Endodermal cell (in vitro differentiated cells): ENCODE data around the gene SPAG9. TPM values are rescaled to one million over a fixed set of nuclear protein-coding genes. Genes with fewer than 3 reads are reported as not detected.
A peak's percentile ranks its signal among the peaks of the same experiment; 100 is the strongest.

Experiments used
- DNase-seq: peaks from one replicate; pipeline ENCODE4 v3.0.0-alpha.2; 2017
- H3K27ac ChIP-seq: 2 replicates; pipeline ENCODE4 v1.5.1; 2013; ENCODE audit warnings: mild to moderate bottlenecking, low read depth, low read length, moderate library complexity
- H3K27me3 ChIP-seq: 2 replicates; pipeline ENCODE4 v1.6.1; 2013; ENCODE audit warnings: mild to moderate bottlenecking, low read length, moderate library complexity; ENCODE audit not compliant: insufficient read depth, control insufficient read depth, poor library complexity, severe bottlenecking
- H3K36me3 ChIP-seq: 2 replicates; pipeline ENCODE4 v1.7.0; 2013; ENCODE audit warnings: mild to moderate bottlenecking, low read length, moderate library complexity; ENCODE audit not compliant: control insufficient read depth, insufficient read depth
- H3K4me1 ChIP-seq: one replicate; pipeline ENCODE4 v1.7.0; 2013; ENCODE audit warnings: low read length; ENCODE audit not compliant: control insufficient read depth, insufficient read depth
- H3K4me3 ChIP-seq: 2 replicates; pipeline ENCODE4 v1.5.1; 2013; ENCODE audit warnings: mild to moderate bottlenecking, low read length, moderate library complexity
- H3K9ac ChIP-seq: 2 replicates; pipeline ENCODE4 v1.6.1; 2013; ENCODE audit warnings: mild to moderate bottlenecking, low read length, moderate library complexity; ENCODE audit not compliant: poor library complexity, severe bottlenecking; ENCODE audit errors: extremely low read depth
- H3K9me3 ChIP-seq: 2 replicates; pipeline ENCODE4 v1.6.1; 2013; ENCODE audit warnings: mild to moderate bottlenecking, low read length, moderate library complexity; ENCODE audit not compliant: control insufficient read depth
- H3K27ac Mint-ChIP-seq: 2 replicates; pipeline ENCODE4 v1.8.0; 2020; ENCODE audit warnings: mixed read lengths
- H3K27me3 Mint-ChIP-seq: 2 replicates; pipeline ENCODE4 v1.8.0; 2021; ENCODE audit warnings: mild to moderate bottlenecking, mixed read lengths; ENCODE audit not compliant: insufficient read depth
- H3K36me3 Mint-ChIP-seq: 2 replicates; pipeline ENCODE4 v1.8.0; 2020; ENCODE audit warnings: low read depth, mixed read lengths
- H3K4me1 Mint-ChIP-seq: 2 replicates; pipeline ENCODE4 v1.8.0; 2020; ENCODE audit warnings: mixed read lengths
- H3K4me3 Mint-ChIP-seq: 2 replicates; pipeline ENCODE4 v1.8.0; 2020; ENCODE audit warnings: mild to moderate bottlenecking, moderate library complexity, mixed read lengths
- H3K9me3 Mint-ChIP-seq: 2 replicates; pipeline ENCODE4 v1.8.0; 2020; ENCODE audit warnings: mild to moderate bottlenecking, mixed read lengths
- WGBS, 2 experiments: methylation state at CpG; one replicate each; pipeline versions ENCODE4 v1.1.5 to v1.1.7; 2013; ENCODE audit warnings: missing lambda C conversion rate in 2 of 2, mixed read lengths in 1 of 2; ENCODE audit not compliant: insufficient coverage in 1 of 2, insufficient read length in 1 of 2; 5-methylcytosine and 5-hydroxymethylcytosine counted together
- total RNA-seq, 2 donors: library from RNA; stranded (reverse); fragmentation: NEBNext Ultra II Directional in 1 of 2; extraction: Animal tissue kit (Norgen Biotek cat#: 25700) in 1 of 2; gene quantifications; 2 replicates in 1 of 2; 3 replicates in 1 of 2; pipeline ENCODE4 v1.2.1, GENCODE V29; 2021
- TF ChIP-seq, protein P1 (sequence below): fragments of 200-600 bp; sonication (generic); conservative IDR thresholded peaks from 2 replicates; pipeline ENCODE4 v1.5.0; 2021; ENCODE audit warnings: antibody characterized with exemption, mild to moderate bottlenecking

SPAG9 gene
- total RNA-seq, 2 donors from 2014 or later: 64.8 to 77.7 TPM

DNA sequence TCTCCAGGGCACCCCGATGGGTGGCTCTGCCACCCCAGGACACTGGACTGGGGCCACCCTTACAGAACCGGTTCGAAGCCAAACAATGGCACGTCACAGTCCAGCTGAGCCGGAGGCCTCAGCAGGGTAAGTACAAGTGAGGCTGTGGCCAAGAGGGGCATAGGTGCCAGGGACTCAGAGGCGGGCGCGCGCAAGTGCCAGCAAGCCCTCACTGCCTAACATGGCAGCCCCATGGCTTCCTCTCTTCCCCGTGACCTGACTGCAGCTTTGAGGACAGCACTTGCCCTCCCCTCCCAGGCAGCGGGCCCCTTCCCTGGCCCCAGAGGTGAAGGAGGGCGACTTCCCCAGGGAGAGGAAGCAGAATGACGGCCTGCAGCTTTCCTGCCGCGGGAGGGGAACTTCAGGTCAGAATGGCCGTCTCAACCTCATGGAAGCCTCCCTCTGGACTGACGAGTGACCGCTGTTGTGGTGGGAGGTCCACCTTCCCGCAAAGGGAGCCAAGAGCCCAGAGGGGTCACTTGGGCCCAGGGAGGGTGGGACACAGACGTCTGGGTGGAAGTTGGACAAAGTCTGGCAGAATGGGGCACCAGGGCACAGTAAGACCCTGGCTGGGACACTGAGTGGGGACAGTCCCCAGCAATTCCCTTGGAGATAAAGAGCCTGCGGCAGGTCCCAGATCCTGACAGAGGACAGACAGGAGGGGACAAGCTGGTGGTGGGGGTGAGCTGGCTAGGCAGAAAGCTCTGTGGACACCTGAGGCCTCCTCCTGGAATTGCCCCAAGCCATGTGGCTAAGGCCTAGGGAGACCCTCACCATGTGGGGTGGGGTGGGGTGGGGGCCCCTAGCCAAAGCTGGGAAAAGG lies 202.4 kb downstream of the SPAG9 start:
- Mint-ChIP-seq H3K27ac (no peak overlapping the region), H3K9me3 (no peaks in the 10 kb centered on the region), H3K4me1 (peaks cover 33% of the 10 kb centered on the region), H3K27me3 (peaks cover 2% of the 10 kb centered on the region), H3K4me3 (no peak overlapping the region), H3K36me3 (no peaks in the 10 kb centered on the region)
- Histone ChIP-seq H3K9me3 (no peaks in the 10 kb centered on the region), H3K27ac (peak overlapping the region; percentile 11), H3K36me3 (no peaks in the 10 kb centered on the region), H3K9ac (no peak overlapping the region), H3K4me3 (no peak overlapping the region), H3K27me3 (no peaks in the 10 kb centered on the region), H3K4me1 (peaks cover 4% of the 10 kb centered on the region)
- 90 to 91% methylated on average over 12 to 21 of the region's 21 CpGs for WGBS, 2 experiments
- DNase-seq: peak; percentile 63
- TF ChIP-seq, protein P1, sequence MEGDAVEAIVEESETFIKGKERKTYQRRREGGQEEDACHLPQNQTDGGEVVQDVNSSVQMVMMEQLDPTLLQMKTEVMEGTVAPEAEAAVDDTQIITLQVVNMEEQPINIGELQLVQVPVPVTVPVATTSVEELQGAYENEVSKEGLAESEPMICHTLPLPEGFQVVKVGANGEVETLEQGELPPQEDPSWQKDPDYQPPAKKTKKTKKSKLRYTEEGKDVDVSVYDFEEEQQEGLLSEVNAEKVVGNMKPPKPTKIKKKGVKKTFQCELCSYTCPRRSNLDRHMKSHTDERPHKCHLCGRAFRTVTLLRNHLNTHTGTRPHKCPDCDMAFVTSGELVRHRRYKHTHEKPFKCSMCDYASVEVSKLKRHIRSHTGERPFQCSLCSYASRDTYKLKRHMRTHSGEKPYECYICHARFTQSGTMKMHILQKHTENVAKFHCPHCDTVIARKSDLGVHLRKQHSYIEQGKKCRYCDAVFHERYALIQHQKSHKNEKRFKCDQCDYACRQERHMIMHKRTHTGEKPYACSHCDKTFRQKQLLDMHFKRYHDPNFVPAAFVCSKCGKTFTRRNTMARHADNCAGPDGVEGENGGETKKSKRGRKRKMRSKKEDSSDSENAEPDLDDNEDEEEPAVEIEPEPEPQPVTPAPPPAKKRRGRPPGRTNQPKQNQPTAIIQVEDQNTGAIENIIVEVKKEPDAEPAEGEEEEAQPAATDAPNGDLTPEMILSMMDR: no peak

DNA sequence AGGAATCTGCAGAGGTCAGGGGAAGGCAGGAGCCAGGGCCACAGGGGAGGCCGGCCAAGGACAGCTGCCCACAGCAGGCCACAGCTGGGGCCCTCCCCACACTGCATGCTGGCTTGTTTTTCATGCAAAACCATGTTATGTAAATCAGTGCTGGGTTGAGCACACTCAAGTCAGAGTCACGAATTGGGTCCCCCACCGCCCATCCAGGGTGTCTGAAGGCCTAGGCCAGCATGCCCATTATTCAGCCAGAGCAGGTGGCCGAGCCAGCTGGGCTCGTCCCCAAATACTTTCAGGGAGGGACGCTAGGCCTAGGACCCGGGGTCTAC lies 203.3 kb downstream of the SPAG9 start:
- Histone ChIP-seq H3K9ac (no peak overlapping the region), H3K27me3 (no peaks in the 10 kb centered on the region), H3K9me3 (no peaks in the 10 kb centered on the region), H3K27ac (no peak overlapping the region), H3K36me3 (no peaks in the 10 kb centered on the region), H3K4me3 (no peak overlapping the region), H3K4me1 (peaks cover 4% of the 10 kb centered on the region)
- TF ChIP-seq, protein P1: no peak
- Mint-ChIP-seq H3K4me3 (no peak overlapping the region), H3K36me3 (no peaks in the 10 kb centered on the region), H3K27ac (no peak overlapping the region), H3K27me3 (no peaks in the 10 kb centered on the region), H3K9me3 (no peaks in the 10 kb centered on the region), H3K4me1 (peaks cover 31% of the 10 kb centered on the region)
- no peak for DNase-seq
- 51 to 69% methylated on average over 3 to 7 of the region's 7 CpGs for WGBS, 2 experiments

DNA sequence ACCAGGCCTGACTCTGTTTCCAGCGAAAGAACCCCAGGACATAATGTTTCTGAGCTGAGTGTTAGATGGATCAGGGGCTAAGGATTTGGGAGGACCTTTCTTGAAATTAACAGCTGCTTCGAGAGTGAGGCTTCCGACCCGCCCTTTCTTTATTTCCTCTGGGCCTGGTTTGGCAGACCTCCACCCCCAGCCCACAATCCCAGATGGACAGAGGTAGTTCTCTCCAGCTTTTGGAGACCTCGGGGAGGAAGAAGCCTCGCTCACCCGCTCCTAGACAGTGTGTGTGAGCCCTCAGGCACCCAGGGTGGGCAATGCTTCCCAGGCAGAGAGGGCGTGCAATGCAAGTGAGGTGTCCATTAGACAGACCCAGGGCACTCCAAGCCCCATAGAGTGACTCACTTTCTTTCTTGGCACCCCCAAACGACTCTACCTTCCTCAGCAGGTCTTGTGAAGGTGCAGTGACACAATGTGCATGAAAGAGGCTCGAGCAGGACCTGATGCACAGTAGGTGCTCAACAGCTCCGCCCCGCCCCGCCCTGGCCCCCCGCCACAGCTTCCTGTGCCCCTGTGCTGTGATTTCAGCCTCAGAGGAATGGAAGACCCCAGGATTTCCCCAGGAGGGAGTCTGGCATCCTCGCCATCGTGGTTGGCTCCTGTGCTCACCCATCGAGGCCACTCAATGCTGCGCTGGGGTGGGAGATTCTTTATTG lies 203.8 kb downstream of the SPAG9 start:
- WGBS, 2 experiments: 65 to 77% methylated on average over 8 to 18 of the region's 18 CpGs
- no peaks in the 10 kb centered on the region for H3K36me3 ChIP-seq
- TF ChIP-seq, protein P1: no peak
- no peak overlapping the region for H3K9ac ChIP-seq
- H3K4me1 Mint-ChIP-seq: peaks cover 31% of the 10 kb centered on the region
- H3K27ac ChIP-seq: no peak overlapping the region
- no peak overlapping the region for H3K4me3 Mint-ChIP-seq
- H3K9me3 Mint-ChIP-seq: no peaks in the 10 kb centered on the region
- no peaks in the 10 kb centered on the region for H3K9me3 ChIP-seq
- no peaks in the 10 kb centered on the region for H3K27me3 ChIP-seq
- peaks cover 4% of the 10 kb centered on the region for H3K4me1 ChIP-seq
- H3K36me3 Mint-ChIP-seq: no peaks in the 10 kb centered on the region
- H3K27ac Mint-ChIP-seq: peak overlapping the region; percentile 48
- H3K4me3 ChIP-seq: no peak overlapping the region
- peak; percentile 81 for DNase-seq
- H3K27me3 Mint-ChIP-seq: no peaks in the 10 kb centered on the region
